ENCODE results near the gene TTC9B. TPM values are rescaled to one million over a fixed set of nuclear protein-coding genes. Genes with fewer than 3 reads are reported as not detected.

TTC9B gene
- total and polyA plus RNA-seq, 2 of the 8 experiments (the other 6 are each of a cell fraction or from before 2014, with no cell fraction given) = 0.26 TPM; not detected in 1

DNA sequence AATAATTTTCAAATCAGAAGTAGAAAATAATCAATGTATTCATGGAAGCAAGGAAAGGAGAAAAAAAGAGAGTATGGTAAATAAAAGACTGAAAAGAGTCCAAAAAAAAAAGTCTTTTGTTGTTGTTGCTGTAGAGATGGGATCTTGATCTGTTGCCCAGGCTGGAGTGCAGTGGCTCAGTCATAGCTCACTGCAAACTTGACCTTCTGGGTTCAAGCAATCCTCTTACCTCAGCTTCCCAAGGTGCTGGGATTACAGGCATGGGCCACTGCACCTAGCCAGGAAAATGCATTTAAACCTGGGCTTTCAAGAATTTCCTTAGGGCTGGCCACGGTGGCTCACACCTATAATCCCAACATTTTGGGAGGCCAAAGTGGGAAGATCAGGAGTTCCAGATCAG lies 33.9 kb downstream of the TTC9B start:
- H2BK20ac ChIP-seq (ENCODE audit: low read length) = no peak overlapping the region
- H3K27ac ChIP-seq (ENCODE audit: low read depth, low read length) = no peak overlapping the region
- H3K9me3 ChIP-seq (ENCODE audit: insufficient read depth in 2 of 2, low read depth in 1 of 2, low read length in 1 of 2) = no peaks in the 10 kb centered on the region
- H3K23ac ChIP-seq (ENCODE audit: insufficient read length) = no peak overlapping the region
- H3K4ac ChIP-seq (replicated peaks; ENCODE audit: insufficient read length, low read depth, low read length) = no peak overlapping the region
- H3K79me1 ChIP-seq (ENCODE audit: low read depth, low read length) = no peaks in the 10 kb centered on the region
- H3K18ac ChIP-seq (ENCODE audit: extremely low read depth, low read length) = no peak overlapping the region
- H4K5ac ChIP-seq (ENCODE audit: insufficient read length, low read depth, low read length) = no peak overlapping the region
- no peaks in the 10 kb centered on the region; a peak in 1 of 7 replicates for H3K4me1 ChIP-seq (replicated peaks in 1 of 4; ENCODE audit: control insufficient read depth in 3 of 4, insufficient read depth in 4 of 4, low read length in 3 of 4)
- no peak overlapping the region for H2AK5ac ChIP-seq (ENCODE audit: low read depth, low read length)
- no peak overlapping the region for H4K91ac ChIP-seq (replicated peaks; ENCODE audit: insufficient read length, low read length)
- no peak overlapping the region for H2BK120ac ChIP-seq (replicated peaks; ENCODE audit: low read depth, low read length)
- H2BK12ac ChIP-seq (ENCODE audit: low read depth, low read length) = no peak overlapping the region
- H3K56ac ChIP-seq (replicated peaks; ENCODE audit: insufficient read length, low read depth, low read length) = no peak overlapping the region
- H3K27me3 ChIP-seq (replicated peaks in 1 of 4; ENCODE audit: control insufficient read depth in 3 of 4, extremely low read depth in 1 of 4, insufficient read depth in 3 of 4, low read length in 3 of 4) = no peaks in the 10 kb centered on the region; a peak in 1 of 7 replicates
- H3K79me2 ChIP-seq (ENCODE audit: control insufficient read depth in 1 of 2, insufficient read depth in 2 of 2, low read length in 2 of 2) = no peaks in the 10 kb centered on the region
- H2AFZ ChIP-seq (ENCODE audit: low read length) = no peak overlapping the region
- H3K36me3 ChIP-seq (ENCODE audit: control insufficient read depth in 2 of 4, insufficient read depth in 4 of 4, low read length in 3 of 4) = no peaks in the 10 kb centered on the region
- DNase-seq (ENCODE audit: low read depth in 1 of 2, low spot score in 2 of 2) = no peak
- H3K14ac ChIP-seq (ENCODE audit: insufficient read length) = no peak overlapping the region
- no peak for FAIRE-seq
- H2BK5ac ChIP-seq (ENCODE audit: low read depth, low read length) = no peak overlapping the region
- 90% methylated on average over 1 of the region's 1 CpG; no CpG with 5 or more reads in 1 of the 2 experiments for WGBS, 2 experiments (ENCODE audit: extremely low coverage in 1 of 2, insufficient coverage in 1 of 2, insufficient read length in 1 of 2, insufficient replicate concordance in 2 of 2, low coverage in 1 of 2, low lambda C conversion rate in 2 of 2, missing lambda C conversion rate in 1 of 2)
- H3K4me2 ChIP-seq (ENCODE audit: insufficient read depth in 1 of 2, low read depth in 2 of 2, low read length in 2 of 2) = no peak overlapping the region
- no peak overlapping the region for H4K8ac ChIP-seq (ENCODE audit: extremely low read depth, insufficient read depth, low read length)
- no peaks in the 10 kb centered on the region for H4K20me1 ChIP-seq (replicated peaks in 1 of 2; ENCODE audit: control insufficient read depth in 1 of 2, insufficient read depth in 2 of 2, low read length in 2 of 2)
- no peak overlapping the region for H3K9ac ChIP-seq (replicated peaks in 1 of 4; ENCODE audit: extremely low read depth in 1 of 4, low read depth in 3 of 4, low read length in 3 of 4)
- CTCF ChIA-PET (ENCODE audit: partially characterized antibody) = interaction anchor here (0.7 to 1.5 kb wide), 5 partner anchors 12 to 341 kb away, joined by 3 to 7 read pairs (median 3); partner anchors contain the start of gene TTC9B
- POLR2A ChIA-PET (ENCODE audit: partially characterized antibody) = no interaction called here
- H3K4me3 ChIP-seq (ENCODE audit: extremely low read depth in 1 of 4, insufficient read depth in 2 of 4, low read depth in 3 of 4, low read length in 4 of 4) = no peak overlapping the region
- H3K23me2 ChIP-seq (ENCODE audit: low read depth, low read length) = no peaks in the 10 kb centered on the region
- H2BK15ac ChIP-seq (ENCODE audit: low read length) = no peak overlapping the region
- TF ChIP-seq BRCA1 (IDR thresholded peaks at IDR 0.05; ENCODE audit: low read depth, low read length) (no peak), JUND (IDR thresholded peaks at IDR 0.05; ENCODE audit: low read length) (no peak), TAF7 (optimal IDR thresholded peaks at IDR 0.05; ENCODE audit: borderline replicate concordance, low read depth, low read length) (no peak), POLR2AphosphoS5 (IDR thresholded peaks at IDR 0.05; ENCODE audit: low read depth, low read length) (no peak), SAP30 (IDR thresholded peaks at IDR 0.05; ENCODE audit: insufficient read depth, insufficient replicate concordance, low read length) (no peak), CHD1 (IDR thresholded peaks at IDR 0.05; ENCODE audit: low read depth, low read length) (no peak), CBX8 (IDR thresholded peaks at IDR 0.05; ENCODE audit: borderline replicate concordance, low read depth, low read length) (no peak), EP300 (IDR thresholded peaks at IDR 0.05; ENCODE audit: borderline replicate concordance in 1 of 2, low read depth in 2 of 2, low read length in 2 of 2) (no peak), RFX5 (IDR thresholded peaks at IDR 0.05; ENCODE audit: borderline replicate concordance, low read depth, low read length) (no peak), POLR2A (IDR thresholded peaks at IDR 0.05; ENCODE audit: control extremely low read depth in 1 of 2, low read depth in 2 of 2, low read length in 2 of 2) (no peak)
- TF ChIP-seq, protein P1, sequence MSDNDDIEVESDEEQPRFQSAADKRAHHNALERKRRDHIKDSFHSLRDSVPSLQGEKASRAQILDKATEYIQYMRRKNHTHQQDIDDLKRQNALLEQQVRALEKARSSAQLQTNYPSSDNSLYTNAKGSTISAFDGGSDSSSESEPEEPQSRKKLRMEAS (IDR thresholded peaks at IDR 0.05) = no peak
- TF ChIP-seq, protein P2, sequence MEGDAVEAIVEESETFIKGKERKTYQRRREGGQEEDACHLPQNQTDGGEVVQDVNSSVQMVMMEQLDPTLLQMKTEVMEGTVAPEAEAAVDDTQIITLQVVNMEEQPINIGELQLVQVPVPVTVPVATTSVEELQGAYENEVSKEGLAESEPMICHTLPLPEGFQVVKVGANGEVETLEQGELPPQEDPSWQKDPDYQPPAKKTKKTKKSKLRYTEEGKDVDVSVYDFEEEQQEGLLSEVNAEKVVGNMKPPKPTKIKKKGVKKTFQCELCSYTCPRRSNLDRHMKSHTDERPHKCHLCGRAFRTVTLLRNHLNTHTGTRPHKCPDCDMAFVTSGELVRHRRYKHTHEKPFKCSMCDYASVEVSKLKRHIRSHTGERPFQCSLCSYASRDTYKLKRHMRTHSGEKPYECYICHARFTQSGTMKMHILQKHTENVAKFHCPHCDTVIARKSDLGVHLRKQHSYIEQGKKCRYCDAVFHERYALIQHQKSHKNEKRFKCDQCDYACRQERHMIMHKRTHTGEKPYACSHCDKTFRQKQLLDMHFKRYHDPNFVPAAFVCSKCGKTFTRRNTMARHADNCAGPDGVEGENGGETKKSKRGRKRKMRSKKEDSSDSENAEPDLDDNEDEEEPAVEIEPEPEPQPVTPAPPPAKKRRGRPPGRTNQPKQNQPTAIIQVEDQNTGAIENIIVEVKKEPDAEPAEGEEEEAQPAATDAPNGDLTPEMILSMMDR (IDR thresholded peaks at IDR 0.05; ENCODE audit: control extremely low read depth in 1 of 3, insufficient read depth in 1 of 3, low read depth in 1 of 3, low read length in 3 of 3) = no peak

All from H1 (cell line).